Spinal cord (tissue), 10 donors: ENCODE measurements around the gene NPIPA2. TPM values are rescaled to one million over a fixed set of nuclear protein-coding genes. Genes with fewer than 3 reads are reported as not detected.
"Not testable (repeated sequence)": the region's sequence is repeated elsewhere in the genome, so short reads cannot be mapped to it uniquely, and the experiment has no call there.

ENCODE experiments used
- DNase-seq, 6 donors: peaks; one replicate each; pipeline versions ENCODE4 v3.0.0 to v3.0.0-alpha.2; 2013 to 2015; ENCODE audit warnings: low spot score in 6 of 6, low read depth in 4 of 6
- H3K27ac ChIP-seq: one replicate; pipeline ENCODE4 v1.5.1; 2013; ENCODE audit warnings: low read depth, low read length, control low read depth
- H3K27me3 ChIP-seq: one replicate; pipeline ENCODE4 v1.6.1; 2013; ENCODE audit warnings: low read length; ENCODE audit not compliant: control insufficient read depth, insufficient read depth
- H3K36me3 ChIP-seq: one replicate; pipeline ENCODE4 v1.6.1; 2013; ENCODE audit warnings: low read length; ENCODE audit not compliant: control insufficient read depth, insufficient read depth
- H3K4me1 ChIP-seq: one replicate; pipeline ENCODE4 v1.6.1; 2013; ENCODE audit warnings: low read length; ENCODE audit not compliant: control insufficient read depth, insufficient read depth
- H3K4me3 ChIP-seq: one replicate; pipeline ENCODE4 v1.5.1; 2013; ENCODE audit warnings: low read depth, low read length, control low read depth
- H3K9me3 ChIP-seq: one replicate; pipeline ENCODE4 v1.6.1; 2013; ENCODE audit warnings: low read length; ENCODE audit not compliant: control insufficient read depth, insufficient read depth
- WGBS: methylation state at CpG from one replicate; pipeline ENCODE4 v1.1.5; 2013; ENCODE audit warnings: missing lambda C conversion rate; ENCODE audit not compliant: insufficient coverage; 5-methylcytosine and 5-hydroxymethylcytosine counted together
- long read RNA-seq, 4 donors: transcript quantifications; one replicate each; lab custom pipeline, GENCODE V29; 2026
- polyA plus RNA-seq, 2 donors: library from polyadenylated mRNA; unstranded; fragments of 120-200 nt; gene quantifications; one replicate each; pipeline ENCODE4 v1.2.1, GENCODE V29; 2013; ENCODE audit not compliant: insufficient read length in 2 of 2
- total RNA-seq, 2 donors: library from RNA; depleted of rRNA in 1 of 2; stranded (reverse); fragments of 120-200 nt in 1 of 2; fragments of >200 nt in 1 of 2; gene quantifications; one replicate each; pipeline versions ENCODE4 v1.2.3 to v1.2.4, GENCODE V29; 2013 to 2014
- donor health status: healthy.

NPIPA2 gene
- under 1 TPM in 1 of 2 donors, not detected in 1; 0.44 TPM for total RNA-seq
- polyA plus RNA-seq = 1 to 10 TPM in 1 of 2 donors, not detected in 1; 6.9 TPM
- long read RNA-seq, donor 1 = 0 reads
- long read RNA-seq, donor 2 = 0 reads
- long read RNA-seq, donor 3 = 0 reads
- long read RNA-seq, donor 4 = 0 reads

GRCh38 chr16:14742273-14743128, at the start of gene NPIPA2:
NPIPA2 (plus strand) TSS chr16:14742533; CDS start chr16:14748066, 5,533 bp downstream.
- H3K27me3 ChIP-seq, H3K27ac ChIP-seq, H3K4me3 ChIP-seq, DNase-seq, H3K36me3 ChIP-seq, H3K9me3 ChIP-seq, H3K4me1 ChIP-seq: not testable (repeated sequence)
- WGBS = no CpG with 5 or more reads among the region's 73 CpGs

GRCh38 chr16:14694129-14694528, 48.2 kb upstream of the NPIPA2 start, which contains the start of gene PLA2G10:
PLA2G10 (minus strand) TSS chr16:14694308; CDS start chr16:14694229, 79 bp downstream.
- WGBS = no CpG with 5 or more reads among the region's 28 CpGs
- not testable (repeated sequence) for H3K36me3 ChIP-seq, H3K4me3 ChIP-seq, H3K27me3 ChIP-seq, DNase-seq, H3K4me1 ChIP-seq, H3K27ac ChIP-seq, H3K9me3 ChIP-seq

DNA sequence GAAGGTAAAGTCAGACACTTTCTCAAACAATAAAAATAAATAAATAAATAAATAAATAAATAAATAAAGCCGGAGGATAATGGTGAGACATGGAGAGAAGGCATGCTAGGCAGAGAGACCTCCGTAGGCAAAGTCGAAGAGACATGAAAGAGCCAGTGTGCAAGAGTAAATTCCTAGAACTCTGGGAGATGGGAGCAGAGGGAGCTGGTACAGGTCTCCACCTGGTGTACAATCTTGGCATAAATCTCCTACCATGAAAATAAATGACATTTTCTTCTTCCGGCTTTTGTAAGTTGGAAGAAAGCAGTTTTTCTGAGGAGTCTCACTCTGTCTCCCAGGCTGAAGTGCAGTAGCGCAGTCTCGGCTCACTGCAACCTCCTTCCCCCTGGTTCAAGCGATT, 40.5 kb upstream of the NPIPA2 start:
- WGBS = no CpG with 5 or more reads among the region's 7 CpGs
- H3K27ac ChIP-seq = not testable (repeated sequence)

GRCh38 chr16:14702672-14703071, 39.7 kb upstream of the NPIPA2 start:
- not testable (repeated sequence) for H3K4me3 ChIP-seq, H3K36me3 ChIP-seq, H3K27me3 ChIP-seq, DNase-seq, H3K9me3 ChIP-seq, H3K4me1 ChIP-seq, H3K27ac ChIP-seq
- no CpG with 5 or more reads among the region's 11 CpGs for WGBS

More for the DNA sequence above, 40.5 kb upstream of the NPIPA2 start:
- not testable (repeated sequence) for H3K9me3 ChIP-seq, H3K36me3 ChIP-seq, H3K27me3 ChIP-seq, H3K4me3 ChIP-seq, H3K4me1 ChIP-seq, DNase-seq

- WGBS = no CpG with 5 or more reads among the region's 73 CpGs
- H3K27ac ChIP-seq, H3K4me1 ChIP-seq, H3K9me3 ChIP-seq, H3K4me3 ChIP-seq, H3K36me3 ChIP-seq, H3K27me3 ChIP-seq, DNase-seq: not testable (repeated sequence)
These were observed 38.9 kb upstream of the NPIPA2 start, which contains the start of gene NPIPA3 for GRCh38 chr16:14703156-14704011. NPIPA3 (plus strand) TSS chr16:14703411; CDS start chr16:14708944, 5,533 bp downstream.

- not testable (repeated sequence) for H3K4me3 ChIP-seq, H3K27me3 ChIP-seq, H3K4me1 ChIP-seq, DNase-seq, H3K9me3 ChIP-seq, H3K36me3 ChIP-seq, H3K27ac ChIP-seq
- no CpG with 5 or more reads among the region's 28 CpGs for WGBS
These were observed 9.1 kb upstream of the NPIPA2 start for GRCh38 chr16:14733233-14733632.

- not testable (repeated sequence) for H3K9me3 ChIP-seq, H3K36me3 ChIP-seq
- WGBS = no CpG with 5 or more reads among the region's 10 CpGs
These were observed 1.4 kb upstream of the NPIPA2 start for GRCh38 chr16:14740832-14741385.

DNA sequence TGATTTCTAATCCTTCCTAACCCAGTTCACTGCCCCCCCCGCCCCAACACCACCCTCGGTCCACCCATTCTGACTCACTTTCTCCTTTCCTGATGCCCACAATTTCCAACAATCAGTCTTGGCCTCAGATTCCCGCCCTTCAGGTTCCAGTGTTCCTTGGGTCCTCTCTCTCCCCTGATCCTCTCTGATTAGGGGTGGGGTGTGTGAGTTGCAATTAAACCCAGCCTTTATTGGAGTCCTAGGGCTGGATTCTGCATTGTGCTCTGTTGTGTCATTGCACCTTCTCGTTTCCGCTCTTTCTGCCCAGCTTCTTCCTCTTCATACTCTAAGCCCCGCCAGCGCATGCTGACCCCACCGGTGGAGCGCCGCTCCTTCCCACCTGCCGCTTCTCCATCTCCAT, 539 bp upstream of the NPIPA2 start:
- H3K36me3 ChIP-seq, H3K27me3 ChIP-seq, H3K4me3 ChIP-seq, H3K9me3 ChIP-seq, H3K4me1 ChIP-seq, DNase-seq, H3K27ac ChIP-seq: not testable (repeated sequence)
- no CpG with 5 or more reads among the region's 11 CpGs for WGBS

More at GRCh38 chr16:14740832-14741385, 1.4 kb upstream of the NPIPA2 start:
- not testable (repeated sequence) for H3K27me3 ChIP-seq, H3K4me3 ChIP-seq, H3K4me1 ChIP-seq, DNase-seq, H3K27ac ChIP-seq

- H3K27ac ChIP-seq, DNase-seq, H3K9me3 ChIP-seq, H3K4me3 ChIP-seq, H3K36me3 ChIP-seq, H3K27me3 ChIP-seq, H3K4me1 ChIP-seq: not testable (repeated sequence)
- no CpG with 5 or more reads among the region's 2 CpGs for WGBS
These were observed 31.3 kb downstream of the NPIPA2 start for GRCh38 chr16:14773654-14774053.
